Panc1 (cell line): ENCODE measurements around the gene GYG2.

ENCODE experiments used
- CTCF ChIP-seq: fragments of 450-650 bp; IDR thresholded peaks from 2 replicates; pipeline ENCODE4 v1.5.1; 2017; ENCODE audit warnings: mild to moderate bottlenecking
- POLR2AphosphoS5 ChIP-seq: IDR thresholded peaks from 2 replicates; pipeline ENCODE4 v1.6.1; 2012; ENCODE audit warnings: mild to moderate bottlenecking, low read depth, low read length, moderate library complexity
- REST ChIP-seq, 2 experiments: IDR thresholded peaks; 2 replicates each; pipeline ENCODE4 v1.6.1; 2011 to 2012; ENCODE audit warnings: low read depth in 2 of 2, control low read depth in 1 of 2, low read length in 1 of 2, mild to moderate bottlenecking in 1 of 2, moderate library complexity in 1 of 2; ENCODE audit not compliant: insufficient read depth in 1 of 2
- TCF7L2 ChIP-seq: IDR thresholded peaks from 2 replicates; pipeline ENCODE4 v1.6.1; 2011; ENCODE audit warnings: mild to moderate bottlenecking, low read depth, low read length, inconsistent platforms

GRCh38 chrX:2883770-2884169, 55.0 kb downstream of the GYG2 start:
- TF ChIP-seq CTCF (no peak), TCF7L2 (no peak), REST (IDR thresholded peaks at IDR 0.05; ENCODE audit: insufficient read depth in 1 of 2, low read depth in 2 of 2, low read length in 1 of 2) (no peak), POLR2AphosphoS5 (no peak)
